VCaP (cell line): ENCODE data around the gene CTBP1.

Experiments used
- H3K27ac ChIP-seq: fragments of 450-650 bp; 2 replicates; pipeline ENCODE4 v1.5.1; 2017
- TF ChIP-seq, protein P1 (sequence below): fragments of 450-650 bp; conservative IDR thresholded peaks from 2 replicates; pipeline ENCODE4 v1.5.1; 2017; ENCODE audit warnings: mild to moderate bottlenecking, moderate library complexity

The CTBP1 gene

DNA sequence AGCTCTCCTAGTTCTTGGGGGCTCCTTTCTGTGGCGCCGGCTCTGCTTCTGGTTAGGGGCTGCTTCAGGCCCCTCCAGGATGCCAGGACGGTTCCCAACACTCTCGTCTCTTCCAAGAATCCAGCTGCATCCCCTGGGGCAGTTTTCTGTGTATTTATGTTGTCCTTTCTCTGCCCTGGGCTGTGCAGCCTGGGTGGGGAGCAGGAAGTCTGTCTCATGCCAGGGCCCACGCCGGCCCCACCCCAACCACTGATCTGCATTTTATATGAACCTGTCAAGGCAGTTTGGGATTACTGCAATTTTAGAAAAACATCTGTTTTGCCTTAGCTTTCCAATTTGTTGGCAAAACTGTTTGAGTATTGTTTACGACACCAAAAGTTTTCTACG is 14.6 kb downstream of the CTBP1 start:
- no peak overlapping the region for H3K27ac ChIP-seq

DNA sequence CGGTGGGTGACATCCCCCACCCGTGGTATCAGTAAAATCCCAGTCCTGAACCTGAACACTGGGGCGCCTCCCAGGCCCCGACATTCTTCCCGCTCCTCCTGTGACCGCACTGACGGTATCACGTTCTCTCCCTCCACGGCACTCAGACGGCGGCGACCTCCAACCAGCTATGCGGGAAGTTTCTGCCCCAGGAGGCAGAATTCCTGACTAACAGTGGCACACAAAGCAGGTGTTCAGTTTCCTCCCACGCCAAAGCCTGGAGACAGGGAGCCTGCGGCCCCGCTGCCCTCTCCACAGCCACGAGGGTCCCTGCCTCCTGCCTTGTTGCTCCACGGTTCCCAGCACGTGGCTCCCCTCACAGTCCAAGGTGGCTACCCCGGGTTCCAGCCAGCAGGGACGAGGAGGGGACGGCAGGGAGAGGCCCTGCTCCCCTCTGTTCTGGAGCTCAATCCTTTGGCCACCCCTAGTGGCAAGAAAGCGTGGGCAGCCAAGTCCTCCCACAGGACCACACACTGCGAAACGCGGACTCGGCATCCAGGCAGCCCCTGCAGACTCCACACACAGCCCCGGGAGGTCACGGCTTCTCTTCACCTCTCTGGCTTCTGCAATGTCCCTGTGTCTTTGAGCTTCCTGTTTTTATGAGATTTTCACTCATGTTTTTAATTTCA is 15.2 kb downstream of the CTBP1 start:
- TF ChIP-seq, protein P1, sequence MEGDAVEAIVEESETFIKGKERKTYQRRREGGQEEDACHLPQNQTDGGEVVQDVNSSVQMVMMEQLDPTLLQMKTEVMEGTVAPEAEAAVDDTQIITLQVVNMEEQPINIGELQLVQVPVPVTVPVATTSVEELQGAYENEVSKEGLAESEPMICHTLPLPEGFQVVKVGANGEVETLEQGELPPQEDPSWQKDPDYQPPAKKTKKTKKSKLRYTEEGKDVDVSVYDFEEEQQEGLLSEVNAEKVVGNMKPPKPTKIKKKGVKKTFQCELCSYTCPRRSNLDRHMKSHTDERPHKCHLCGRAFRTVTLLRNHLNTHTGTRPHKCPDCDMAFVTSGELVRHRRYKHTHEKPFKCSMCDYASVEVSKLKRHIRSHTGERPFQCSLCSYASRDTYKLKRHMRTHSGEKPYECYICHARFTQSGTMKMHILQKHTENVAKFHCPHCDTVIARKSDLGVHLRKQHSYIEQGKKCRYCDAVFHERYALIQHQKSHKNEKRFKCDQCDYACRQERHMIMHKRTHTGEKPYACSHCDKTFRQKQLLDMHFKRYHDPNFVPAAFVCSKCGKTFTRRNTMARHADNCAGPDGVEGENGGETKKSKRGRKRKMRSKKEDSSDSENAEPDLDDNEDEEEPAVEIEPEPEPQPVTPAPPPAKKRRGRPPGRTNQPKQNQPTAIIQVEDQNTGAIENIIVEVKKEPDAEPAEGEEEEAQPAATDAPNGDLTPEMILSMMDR, result no peak
- no peak overlapping the region for H3K27ac ChIP-seq

More for the DNA sequence above, 14.6 kb downstream of the CTBP1 start:
- TF ChIP-seq, protein P1, result no peak

DNA sequence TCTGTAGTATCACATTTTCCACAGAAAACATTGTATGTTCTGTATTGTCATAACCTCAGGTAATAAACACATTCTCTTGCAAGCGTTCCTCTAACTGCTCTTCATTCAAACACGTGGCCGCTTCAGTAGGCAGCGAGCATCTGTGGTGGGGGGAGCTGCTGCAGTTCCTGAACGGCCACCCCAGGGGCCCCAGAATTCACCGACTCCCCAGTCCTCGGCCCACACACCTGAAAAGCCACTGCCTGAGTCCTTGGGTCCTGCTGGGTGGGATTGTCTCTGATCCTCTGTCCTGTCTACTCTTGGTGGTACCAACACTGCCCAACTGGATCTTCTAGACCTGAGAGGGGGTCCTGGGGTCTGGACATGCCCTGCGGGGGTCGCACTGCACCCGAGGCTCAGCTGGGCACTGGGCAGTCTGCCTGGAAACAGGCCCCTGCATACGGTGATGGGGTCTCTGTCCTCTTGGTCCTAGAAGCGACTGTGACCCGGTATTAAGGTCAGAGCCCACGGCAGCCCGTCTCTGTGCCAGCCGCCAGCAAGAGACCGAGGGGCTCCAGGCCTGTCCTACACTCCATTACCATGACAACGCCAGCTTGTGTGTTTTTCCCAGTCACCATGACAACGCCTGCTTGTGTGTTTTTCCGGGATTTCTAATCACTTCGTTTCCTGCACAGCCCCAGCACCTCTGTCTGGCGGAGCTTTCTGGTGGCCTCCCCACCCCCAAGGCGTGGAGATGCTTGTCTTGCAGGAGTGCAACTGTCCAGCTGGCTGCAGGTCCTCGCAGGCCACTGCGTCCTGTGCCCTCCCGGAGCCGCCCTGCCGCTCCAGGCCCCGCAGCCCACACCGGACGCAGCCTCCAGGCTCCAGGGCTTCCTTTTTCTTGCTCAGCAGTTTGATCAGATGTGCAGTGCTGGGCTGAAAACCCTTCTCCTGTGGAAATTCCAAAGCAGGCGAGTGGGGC is 16.0 kb downstream of the CTBP1 start:
- no peak overlapping the region for H3K27ac ChIP-seq
- TF ChIP-seq, protein P1, result no peak

DNA sequence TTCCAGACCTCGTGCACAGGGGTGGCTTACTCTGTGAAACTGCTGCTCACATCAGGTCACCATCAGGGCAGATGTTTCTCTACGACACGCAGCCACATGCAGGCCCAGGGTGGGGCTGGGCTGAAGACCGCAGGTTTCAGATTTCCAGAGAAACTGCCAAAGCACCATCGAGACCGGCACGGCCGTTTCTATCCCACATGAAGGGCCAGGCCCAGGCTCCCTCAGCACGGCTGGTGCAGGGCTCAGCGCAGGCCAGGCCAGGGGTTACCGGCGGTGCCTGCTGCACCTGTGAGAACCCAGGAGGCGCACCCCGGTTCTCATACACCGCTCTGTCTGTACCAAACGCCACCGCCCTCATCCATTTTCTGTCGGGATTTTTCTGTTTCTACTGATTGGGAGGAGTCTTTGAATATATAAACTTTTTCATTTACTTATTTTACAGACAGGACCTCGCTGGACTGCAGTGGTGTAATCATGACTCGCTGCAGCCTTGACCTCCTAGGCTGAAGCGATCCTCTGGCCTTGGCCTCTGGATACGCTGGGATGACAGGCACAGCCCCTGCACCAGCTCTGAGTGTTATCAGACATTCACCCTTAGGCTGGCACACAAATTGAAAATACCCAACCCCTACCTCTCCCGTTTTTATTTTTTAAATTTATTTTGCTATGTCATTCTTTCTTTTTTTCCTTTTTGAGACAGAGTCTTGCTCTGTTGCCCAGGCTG is 17.1 kb downstream of the CTBP1 start:
- TF ChIP-seq, protein P1, result no peak
- no peak overlapping the region for H3K27ac ChIP-seq

DNA sequence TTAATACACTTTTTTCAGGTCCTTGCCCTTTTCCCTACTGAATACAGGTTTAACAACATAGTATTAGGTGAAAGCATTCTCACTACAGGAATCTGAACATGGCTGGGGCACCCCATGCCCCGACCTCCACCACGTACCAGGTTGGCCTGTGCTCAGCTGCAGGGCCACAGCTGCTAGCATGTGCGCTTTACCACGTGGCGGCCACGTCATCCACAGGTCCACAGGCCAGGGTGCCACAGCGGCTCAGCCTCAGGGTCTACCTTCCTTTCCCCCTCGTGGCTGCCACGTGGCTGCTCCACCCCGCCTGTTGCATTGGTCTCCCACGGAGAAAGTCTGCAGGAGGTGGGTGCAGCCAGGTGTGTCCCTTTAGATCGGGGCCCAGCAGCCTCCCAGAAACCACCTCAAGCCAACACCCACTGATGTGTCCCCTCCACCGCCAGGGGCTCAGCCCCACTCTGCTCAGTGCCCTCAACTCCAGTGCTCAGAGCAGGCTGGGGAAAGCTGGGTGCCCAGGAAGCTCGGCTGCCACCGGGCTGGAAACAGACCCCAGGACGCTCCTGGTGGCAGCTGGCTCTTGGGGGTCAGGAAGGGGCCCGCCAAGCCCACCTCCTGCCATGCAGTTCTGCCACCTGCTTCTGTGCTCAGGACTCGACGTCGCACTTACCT is 17.8 kb downstream of the CTBP1 start:
- TF ChIP-seq, protein P1, result no peak
- no peak overlapping the region for H3K27ac ChIP-seq

DNA sequence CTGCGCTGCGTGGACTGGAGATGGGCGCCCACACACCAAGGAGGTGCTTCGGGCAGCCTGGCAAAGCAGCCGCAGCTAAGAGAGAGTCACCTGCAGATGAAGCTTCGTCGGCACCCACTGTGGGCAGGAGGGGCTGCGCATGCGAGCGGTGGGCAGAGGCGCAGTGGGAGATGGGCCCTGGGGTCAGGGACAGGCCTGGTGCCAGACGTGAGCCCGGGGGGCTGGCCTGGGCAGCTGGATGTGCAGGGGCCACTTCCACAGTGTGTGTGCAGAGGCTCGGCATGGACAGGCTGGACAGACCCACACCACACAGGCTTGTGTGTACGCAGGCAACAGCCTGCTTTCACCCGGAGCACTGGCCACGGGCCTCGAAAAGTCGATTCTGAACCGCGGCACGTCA is 18.6 kb downstream of the CTBP1 start:
- TF ChIP-seq, protein P1, result no peak
- H3K27ac ChIP-seq, result no peak overlapping the region
